Naive B cell (primary cell): ENCODE results near the gene LHCGR. TPM values are rescaled to one million over a fixed set of nuclear protein-coding genes. Genes with fewer than 3 reads are reported as not detected.

Experiments
- ATAC-seq, 2 donors: fragments of 150-1000 bp; cut with Tn5 transposase; 2 replicates each; pipeline ENCODE4 v1.10.0; 2021; ENCODE audit warnings: low read depth in 2 of 2, mild to moderate bottlenecking in 2 of 2, moderate library complexity in 2 of 2
- DNase-seq: peaks from one replicate; pipeline ENCODE4 v3.0.0; 2022
- H3K27ac Mint-ChIP-seq, 6 donors: one replicate each; pipeline ENCODE4 v1.8.0; 2020 to 2022; ENCODE audit warnings: mild to moderate bottlenecking in 6 of 6, mixed read lengths in 6 of 6, moderate library complexity in 5 of 6, inconsistent platforms in 2 of 6
- H3K27me3 Mint-ChIP-seq, 3 donors: one replicate each; pipeline ENCODE4 v1.8.0; 2021 to 2022; ENCODE audit warnings: mixed read lengths in 3 of 3, mild to moderate bottlenecking in 1 of 3
- H3K36me3 Mint-ChIP-seq, 2 donors: one replicate each; pipeline ENCODE4 v1.8.0; 2020 to 2022; ENCODE audit warnings: mixed read lengths in 2 of 2, inconsistent platforms in 1 of 2, mild to moderate bottlenecking in 1 of 2
- H3K4me1 Mint-ChIP-seq, 3 donors: one replicate each; pipeline ENCODE4 v1.8.0; 2020 to 2022; ENCODE audit warnings: mixed read lengths in 3 of 3, inconsistent platforms in 1 of 3, mild to moderate bottlenecking in 1 of 3, moderate library complexity in 1 of 3
- H3K4me3 Mint-ChIP-seq, 8 donors: one replicate each; pipeline ENCODE4 v1.8.0; 2020 to 2022; ENCODE audit warnings: mild to moderate bottlenecking in 8 of 8, mixed read lengths in 8 of 8, moderate library complexity in 8 of 8, inconsistent platforms in 2 of 8
- H3K9me3 Mint-ChIP-seq, 7 donors: one replicate each; pipeline ENCODE4 v1.8.0; 2020 to 2022; ENCODE audit warnings: mixed read lengths in 7 of 7, mild to moderate bottlenecking in 5 of 7, inconsistent platforms in 2 of 7, moderate library complexity in 1 of 7
- polyA plus RNA-seq, 6 donors: library from polyadenylated mRNA; unstranded; fragments of 300-500 nt; fragmentation: Illumina TruSeq; gene quantifications; one replicate each; pipeline ENCODE4 v1.2.3, GENCODE V29; 2021; ENCODE audit warnings: low read depth in 6 of 6

Gene LHCGR
- polyA plus RNA-seq, 6 donors from 2014 or later: not detected

DNA sequence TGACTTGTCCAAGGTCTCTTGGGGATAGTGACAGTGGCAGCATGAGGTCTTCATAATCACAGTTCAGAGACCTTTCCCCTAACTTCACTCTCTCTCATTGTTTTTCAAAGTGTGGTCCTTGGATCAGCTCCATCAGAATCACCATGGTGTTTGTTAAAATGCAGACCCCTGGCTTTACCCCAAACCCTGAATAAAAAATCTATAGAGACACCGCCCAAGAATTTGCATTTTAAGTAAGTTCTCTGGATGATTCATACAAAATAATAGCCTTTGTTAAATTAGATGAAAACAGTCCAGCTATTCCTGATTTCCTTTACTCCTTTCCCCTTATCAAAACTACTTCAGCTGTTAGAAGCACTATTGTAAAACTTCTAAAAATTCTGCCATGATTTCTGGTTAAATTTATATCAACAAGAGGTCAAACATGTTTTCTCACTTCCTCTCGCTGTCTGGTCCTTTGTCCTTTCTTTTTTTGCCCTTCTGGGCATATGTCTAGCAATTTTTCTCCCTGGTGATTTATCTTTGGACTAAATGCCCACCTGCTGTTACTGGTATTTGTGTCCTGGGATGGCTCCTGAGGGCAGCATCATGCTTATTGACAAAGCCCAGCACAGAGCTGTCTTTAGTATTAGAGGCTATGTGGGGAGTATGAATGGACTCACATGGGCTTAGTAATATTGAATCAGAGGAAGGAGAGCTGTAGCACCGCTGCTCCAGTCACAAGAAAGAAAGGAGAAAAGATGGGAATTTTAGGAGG, 63.4 kb downstream of the LHCGR start:
- peaks cover 0 to 2% (median 0%) of the 10 kb centered on the region in 7 donors for H3K9me3 Mint-ChIP-seq
- no peak overlapping the region for H3K27ac Mint-ChIP-seq
- no peaks in the 10 kb centered on the region for H3K4me1 Mint-ChIP-seq
- no peak overlapping the region for H3K4me3 Mint-ChIP-seq
- no peak for DNase-seq
- no peaks in the 10 kb centered on the region for H3K36me3 Mint-ChIP-seq
- no peak for ATAC-seq
- H3K27me3 Mint-ChIP-seq: peaks cover 6 to 12% (median 6%) of the 10 kb centered on the region in 3 donors

DNA sequence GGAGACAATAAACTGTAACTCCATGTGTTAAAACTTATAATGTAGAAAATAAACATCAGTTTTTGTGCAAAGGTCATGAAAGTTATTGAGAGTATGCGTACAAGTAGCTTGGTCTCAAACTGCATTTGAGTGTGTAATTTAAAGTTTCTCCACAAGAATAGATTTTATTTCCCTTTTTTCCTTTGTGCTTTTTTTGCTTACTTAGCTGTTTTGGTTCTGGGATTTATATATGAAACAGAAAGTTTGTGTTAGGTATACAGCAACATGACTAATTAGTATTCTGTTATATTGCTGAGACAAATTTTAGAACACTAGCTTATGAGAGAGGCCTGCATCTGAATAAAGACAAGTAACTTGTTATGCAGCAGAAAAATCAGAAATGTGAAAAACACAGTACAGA, 70.4 kb downstream of the LHCGR start:
- peaks cover 25 to 27% (median 25%) of the 10 kb centered on the region in 3 donors for H3K27me3 Mint-ChIP-seq
- no peak overlapping the region for H3K4me3 Mint-ChIP-seq
- peaks cover 0 to 2% (median 0%) of the 10 kb centered on the region in 7 donors for H3K9me3 Mint-ChIP-seq
- DNase-seq (no peak), ATAC-seq (no peak)
- H3K27ac Mint-ChIP-seq: no peak overlapping the region
- H3K4me1 Mint-ChIP-seq: no peaks in the 10 kb centered on the region
- no peaks in the 10 kb centered on the region for H3K36me3 Mint-ChIP-seq

GRCh38 chr2:48677450-48677849, 78.1 kb downstream of the LHCGR start:
- H3K4me3 Mint-ChIP-seq: no peak overlapping the region
- peaks cover 8 to 15% (median 8%) of the 10 kb centered on the region in 3 donors for H3K27me3 Mint-ChIP-seq
- H3K27ac Mint-ChIP-seq: peak overlapping the region in 1 of 6 donors; percentile 0
- no peak for ATAC-seq
- no peaks in the 10 kb centered on the region for H3K9me3 Mint-ChIP-seq
- DNase-seq: no peak
- H3K36me3 Mint-ChIP-seq: no peaks in the 10 kb centered on the region
- no peaks in the 10 kb centered on the region for H3K4me1 Mint-ChIP-seq

GRCh38 chr2:48674933-48675332, 80.6 kb downstream of the LHCGR start:
- peaks cover 1 to 15% (median 11%) of the 10 kb centered on the region in 3 donors for H3K27me3 Mint-ChIP-seq
- no peak overlapping the region for H3K4me3 Mint-ChIP-seq
- DNase-seq: no peak
- H3K36me3 Mint-ChIP-seq: no peaks in the 10 kb centered on the region
- ATAC-seq: no peak
- no peaks in the 10 kb centered on the region for H3K9me3 Mint-ChIP-seq
- no peak overlapping the region for H3K27ac Mint-ChIP-seq
- no peaks in the 10 kb centered on the region for H3K4me1 Mint-ChIP-seq

- Mint-ChIP-seq H3K4me1 (no peaks in the 10 kb centered on the region), H3K27ac (no peak overlapping the region), H3K9me3 (no peaks in the 10 kb centered on the region), H3K27me3 (peaks cover 0 to 17% (median 13%) of the 10 kb centered on the region in 3 donors), H3K4me3 (no peak overlapping the region), H3K36me3 (no peaks in the 10 kb centered on the region)
- DNase-seq (no peak), ATAC-seq (no peak)
Measured at GRCh38 chr2:48673581-48673980, 81.9 kb downstream of the LHCGR start.

DNA sequence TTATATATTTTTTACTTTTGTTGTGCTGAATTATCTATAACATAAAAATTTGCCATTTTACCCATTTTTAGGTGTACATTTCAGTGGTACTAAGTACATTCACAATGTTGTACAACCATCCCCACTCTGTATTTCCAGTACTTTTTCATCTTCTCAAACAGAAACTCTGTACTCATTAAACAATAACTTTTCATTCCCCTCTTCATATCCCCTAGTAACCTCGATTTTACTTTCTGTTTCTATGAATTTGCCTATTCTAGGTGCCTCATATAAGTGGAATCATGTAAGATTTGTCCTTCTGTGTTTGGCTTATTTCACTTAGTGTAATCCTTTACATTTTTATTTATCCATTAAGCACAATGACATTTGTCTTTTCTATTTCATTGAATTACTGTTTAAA, 86.5 kb downstream of the LHCGR start:
- H3K4me1 Mint-ChIP-seq: no peaks in the 10 kb centered on the region
- no peak overlapping the region for H3K4me3 Mint-ChIP-seq
- no peak for DNase-seq
- H3K27ac Mint-ChIP-seq: no peak overlapping the region
- H3K36me3 Mint-ChIP-seq: no peaks in the 10 kb centered on the region
- no peak for ATAC-seq
- H3K9me3 Mint-ChIP-seq: peaks cover 0 to 5% (median 0%) of the 10 kb centered on the region in 7 donors
- peaks cover 5 to 30% (median 20%) of the 10 kb centered on the region in 3 donors for H3K27me3 Mint-ChIP-seq

GRCh38 chr2:48651158-48651790, 104.2 kb downstream of the LHCGR start:
- Mint-ChIP-seq H3K36me3 (no peaks in the 10 kb centered on the region), H3K4me1 (no peaks in the 10 kb centered on the region), H3K9me3 (no peaks in the 10 kb centered on the region), H3K27me3 (peaks cover 5 to 8% (median 7%) of the 10 kb centered on the region in 3 donors), H3K4me3 (no peak overlapping the region), H3K27ac (no peak overlapping the region)
- ATAC-seq (no peak), DNase-seq (no peak)

DNA sequence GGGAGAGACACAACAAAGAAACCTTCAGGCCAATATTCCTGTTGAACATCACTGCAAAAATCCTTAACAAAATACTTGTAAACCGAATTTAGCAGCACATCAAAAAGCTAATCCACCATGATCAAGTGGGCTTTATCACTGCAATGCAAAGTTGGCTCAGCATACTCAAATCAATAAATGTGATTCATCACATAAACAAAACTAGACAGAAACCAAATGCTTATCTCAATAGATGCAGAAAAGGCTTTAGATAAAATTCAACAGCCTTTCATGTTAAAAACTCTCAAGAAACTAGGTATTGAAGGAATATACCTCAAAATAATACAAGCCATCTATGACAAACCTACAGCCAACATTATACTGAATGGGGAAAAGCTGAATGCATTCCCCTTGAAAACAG, 117.3 kb downstream of the LHCGR start:
- DNase-seq (no peak), ATAC-seq (no peak)
- Mint-ChIP-seq H3K27me3 (peaks cover 11 to 31% (median 24%) of the 10 kb centered on the region in 3 donors), H3K4me1 (no peaks in the 10 kb centered on the region), H3K36me3 (peaks cover 0 to 10% of the 10 kb centered on the region in 2 donors), H3K4me3 (no peak overlapping the region), H3K27ac (no peak overlapping the region), H3K9me3 (peaks cover 0 to 9% (median 6%) of the 10 kb centered on the region in 7 donors)

Other genes with a start within 250 kb of the LHCGR start
- gene STON1, start 225.6 kb downstream of the LHCGR start, polyA plus RNA-seq: under 1 TPM in 2 of 6 donors, not detected in 4; 0.13 to 0.14 TPM
- gene GTF2A1L, start 137.9 kb downstream of the LHCGR start, polyA plus RNA-seq: not detected